ENCODE data around the gene SYTL5. TPM values are rescaled to one million over a fixed set of nuclear protein-coding genes. Genes with fewer than 3 reads are reported as not detected.
"Not testable (repeated sequence)": the region's sequence is repeated elsewhere in the genome, so short reads cannot be mapped to it uniquely, and the experiment has no call there.

SYTL5 gene
- not detected for total RNA-seq

- Mint-ChIP-seq H3K27me3 (peaks cover 4% of the 10 kb centered on the region), H3K4me3 (no peak within 1 kb of the TSS), H3K9me3 (no peaks in the 10 kb centered on the region), H3K27ac (no peak within 1 kb of the TSS), H3K4me1 (no peaks in the 10 kb centered on the region), H3K36me3 (no peaks in the 10 kb centered on the region)
- no peak for DNase-seq
- POLR2A ChIA-PET = no interaction called here
- no peak for ATAC-seq (ENCODE audit: low read depth)
Measured at GRCh38 chrX:38006291-38006690, at the start of gene SYTL5. Gene SYTL5, plus strand, starts transcription at chrX:38006553. Its CDS starts 27,337 bp downstream, at chrX:38033890.

GRCh38 chrX:37958525-37959211 lies 47.7 kb upstream of the SYTL5 start:
- Mint-ChIP-seq H3K4me1 (peaks cover 1% of the 10 kb centered on the region), H3K4me3 (no peak overlapping the region), H3K27ac (no peak overlapping the region), H3K9me3 (no peaks in the 10 kb centered on the region), H3K27me3 (peaks cover 3% of the 10 kb centered on the region), H3K36me3 (no peaks in the 10 kb centered on the region)
- DNase-seq (no peak), ATAC-seq (ENCODE audit: low read depth) (no peak)
- POLR2A ChIA-PET = no interaction called here

- no peak for DNase-seq
- Mint-ChIP-seq H3K9me3 (no peaks in the 10 kb centered on the region), H3K4me1 (peaks cover 1% of the 10 kb centered on the region), H3K4me3 (no peak overlapping the region), H3K27ac (no peak overlapping the region), H3K36me3 (no peaks in the 10 kb centered on the region), H3K27me3 (peaks cover 3% of the 10 kb centered on the region)
- ATAC-seq (ENCODE audit: low read depth) = no peak
- POLR2A ChIA-PET = no interaction called here
Measured at GRCh38 chrX:37959212-37960021, 46.9 kb upstream of the SYTL5 start.

- no peak overlapping the region for H3K4me3 Mint-ChIP-seq
- H3K9me3 Mint-ChIP-seq = no peaks in the 10 kb centered on the region
- peaks cover 3% of the 10 kb centered on the region for H3K27me3 Mint-ChIP-seq
- no peaks in the 10 kb centered on the region for H3K36me3 Mint-ChIP-seq
- H3K27ac Mint-ChIP-seq = no peak overlapping the region
- ATAC-seq (ENCODE audit: low read depth) (no peak), DNase-seq (no peak)
- H3K4me1 Mint-ChIP-seq = peaks cover 1% of the 10 kb centered on the region
- POLR2A ChIA-PET = no interaction called here
Measured at GRCh38 chrX:37961118-37961517, 45.2 kb upstream of the SYTL5 start.

- DNase-seq (no peak), ATAC-seq (ENCODE audit: low read depth) (no peak)
- Mint-ChIP-seq H3K4me1 (no peaks in the 10 kb centered on the region), H3K36me3 (no peaks in the 10 kb centered on the region), H3K27ac (no peak overlapping the region), H3K9me3 (no peaks in the 10 kb centered on the region), H3K4me3 (no peak overlapping the region), H3K27me3 (no peaks in the 10 kb centered on the region)
- POLR2A ChIA-PET = no interaction called here
Measured at GRCh38 chrX:37967714-37968113, 38.6 kb upstream of the SYTL5 start.

- DNase-seq (no peak), ATAC-seq (ENCODE audit: low read depth) (no peak)
- Mint-ChIP-seq H3K4me1 (peaks cover 9% of the 10 kb centered on the region), H3K9me3 (no peaks in the 10 kb centered on the region), H3K27ac (no peak overlapping the region), H3K27me3 (peaks cover 5% of the 10 kb centered on the region), H3K4me3 (no peak overlapping the region), H3K36me3 (no peaks in the 10 kb centered on the region)
- POLR2A ChIA-PET = no interaction called here
Measured at GRCh38 chrX:37975421-37975820, 30.9 kb upstream of the SYTL5 start.

GRCh38 chrX:37976153-37976552 lies 30.2 kb upstream of the SYTL5 start:
- no peaks in the 10 kb centered on the region for H3K36me3 Mint-ChIP-seq
- DNase-seq (no peak), ATAC-seq (ENCODE audit: low read depth) (no peak)
- POLR2A ChIA-PET = no interaction called here
- no peaks in the 10 kb centered on the region for H3K9me3 Mint-ChIP-seq
- H3K27me3 Mint-ChIP-seq = peaks cover 5% of the 10 kb centered on the region
- H3K4me3 Mint-ChIP-seq = no peak overlapping the region
- H3K4me1 Mint-ChIP-seq = peaks cover 9% of the 10 kb centered on the region
- H3K27ac Mint-ChIP-seq = no peak overlapping the region

GRCh38 chrX:37984880-37985279 lies 21.5 kb upstream of the SYTL5 start:
- POLR2A ChIA-PET = no interaction called here
- no peaks in the 10 kb centered on the region for H3K9me3 Mint-ChIP-seq
- no peaks in the 10 kb centered on the region for H3K36me3 Mint-ChIP-seq
- H3K27me3 Mint-ChIP-seq = no peaks in the 10 kb centered on the region
- no peak for ATAC-seq (ENCODE audit: low read depth)
- no peak overlapping the region for H3K27ac Mint-ChIP-seq
- no peak for DNase-seq
- no peak overlapping the region for H3K4me3 Mint-ChIP-seq
- H3K4me1 Mint-ChIP-seq = peaks cover 1% of the 10 kb centered on the region

- Mint-ChIP-seq H3K4me1 (peaks cover 1% of the 10 kb centered on the region), H3K4me3 (no peak overlapping the region), H3K27ac (no peak overlapping the region), H3K27me3 (no peaks in the 10 kb centered on the region), H3K9me3 (no peaks in the 10 kb centered on the region), H3K36me3 (no peaks in the 10 kb centered on the region)
- DNase-seq (no peak), ATAC-seq (ENCODE audit: low read depth) (no peak)
- POLR2A ChIA-PET = no interaction called here
Measured at GRCh38 chrX:37986893-37987292, 19.5 kb upstream of the SYTL5 start.

- Mint-ChIP-seq H3K27ac (no peak overlapping the region), H3K4me3 (no peak overlapping the region), H3K36me3 (no peaks in the 10 kb centered on the region), H3K9me3 (no peaks in the 10 kb centered on the region), H3K4me1 (peaks cover 1% of the 10 kb centered on the region), H3K27me3 (no peaks in the 10 kb centered on the region)
- DNase-seq = no peak
- no peak for ATAC-seq (ENCODE audit: low read depth)
- POLR2A ChIA-PET = no interaction called here
Measured at GRCh38 chrX:37989304-37989703, 17.0 kb upstream of the SYTL5 start.

- H3K36me3 Mint-ChIP-seq; ATAC-seq (ENCODE audit: low read depth); POLR2A ChIA-PET; H3K4me1 Mint-ChIP-seq; H3K4me3 Mint-ChIP-seq; H3K27me3 Mint-ChIP-seq; H3K9me3 Mint-ChIP-seq; DNase-seq; H3K27ac Mint-ChIP-seq: not testable (repeated sequence)
Measured at GRCh38 chrX:37991303-37991702, 15.1 kb upstream of the SYTL5 start.

GRCh38 chrX:37993176-37993575 lies 13.2 kb upstream of the SYTL5 start:
- H3K27ac Mint-ChIP-seq = no peak overlapping the region
- H3K9me3 Mint-ChIP-seq = no peaks in the 10 kb centered on the region
- H3K4me1 Mint-ChIP-seq = no peaks in the 10 kb centered on the region
- H3K27me3 Mint-ChIP-seq = no peaks in the 10 kb centered on the region
- H3K36me3 Mint-ChIP-seq = no peaks in the 10 kb centered on the region
- H3K4me3 Mint-ChIP-seq = no peak overlapping the region
- DNase-seq (no peak), ATAC-seq (ENCODE audit: low read depth) (no peak)
- POLR2A ChIA-PET = no interaction called here

- Mint-ChIP-seq H3K9me3 (no peaks in the 10 kb centered on the region), H3K4me1 (no peaks in the 10 kb centered on the region), H3K36me3 (no peaks in the 10 kb centered on the region), H3K27ac (no peak overlapping the region), H3K4me3 (no peak overlapping the region), H3K27me3 (no peaks in the 10 kb centered on the region)
- POLR2A ChIA-PET = no interaction called here
- ATAC-seq (ENCODE audit: low read depth) (no peak), DNase-seq (no peak)
Measured at GRCh38 chrX:37993837-37994619, 12.3 kb upstream of the SYTL5 start.

- Mint-ChIP-seq H3K4me3 (no peak overlapping the region), H3K36me3 (no peaks in the 10 kb centered on the region), H3K9me3 (no peaks in the 10 kb centered on the region), H3K27me3 (no peaks in the 10 kb centered on the region), H3K27ac (no peak overlapping the region), H3K4me1 (no peaks in the 10 kb centered on the region)
- POLR2A ChIA-PET = no interaction called here
- no peak for ATAC-seq (ENCODE audit: low read depth)
- no peak for DNase-seq
Measured at GRCh38 chrX:37995428-37995827, 10.9 kb upstream of the SYTL5 start.
